K562 (cell line): ENCODE data around the gene OXSR1. TPM values are rescaled to one million over a fixed set of nuclear protein-coding genes. Genes with fewer than 3 reads are reported as not detected.

Experiments
- CHCHD3 ChIP-seq: fragments of 250-450 bp; sonication (Bioruptor Pico); IDR thresholded peaks from 2 replicates; pipeline ENCODE4 v2.1.2; 2022; ENCODE audit warnings: mild to moderate bottlenecking
- HLTF ChIP-seq: fragments of 450-650 bp; IDR thresholded peaks from 2 replicates; pipeline ENCODE4 v1.6.1; 2016
- HMG20A ChIP-seq: fragments of 450-650 bp; formaldehyde crosslinking; conservative IDR thresholded peaks from 2 replicates; pipeline ENCODE4 v1.4.0; 2020; ENCODE audit warnings: mild to moderate bottlenecking, mixed read lengths
- JUNB ChIP-seq: fragments of 450-650 bp; formaldehyde crosslinking; conservative IDR thresholded peaks from 2 replicates; pipeline ENCODE4 v1.4.0; 2020; ENCODE audit warnings: mild to moderate bottlenecking
- KLF10 ChIP-seq: fragments of 250-450 bp; sonication (Bioruptor Pico); IDR thresholded peaks from 2 replicates; pipeline ENCODE4 v1.6.1; 2021; ENCODE audit warnings: matching md5 sums
- MAFK ChIP-seq: IDR thresholded peaks from 2 replicates; pipeline ENCODE4 v1.6.1; 2011; ENCODE audit warnings: low read length, improper control_type of control experiment
- MTA1 ChIP-seq: fragments of 450-650 bp; IDR thresholded peaks from 2 replicates; pipeline ENCODE4 v1.6.1; 2017; ENCODE audit warnings: borderline replicate concordance
- MTA2 ChIP-seq: fragments of 450-650 bp; IDR thresholded peaks from 2 replicates; pipeline ENCODE4 v1.6.1; 2016; ENCODE audit warnings: low read depth
- MTA3 ChIP-seq: fragments of 450-650 bp; formaldehyde crosslinking; IDR thresholded peaks from 2 replicates; pipeline ENCODE4 v1.6.1; 2017; ENCODE audit warnings: mild to moderate bottlenecking, borderline replicate concordance
- TRIM24 ChIP-seq, 2 experiments: fragments of 450-650 bp; IDR thresholded peaks; 2 replicates each; pipeline ENCODE4 v1.6.1; 2016
- ZBTB17 ChIP-seq: fragments of 450-650 bp; formaldehyde crosslinking; IDR thresholded peaks from 2 replicates; pipeline ENCODE4 v1.4.0; 2020; ENCODE audit warnings: mild to moderate bottlenecking
- ZNF165 ChIP-seq: fragments of 250-450 bp; sonication (Bioruptor Pico); IDR thresholded peaks from 2 replicates; pipeline ENCODE4 v1.4.0; 2020; ENCODE audit warnings: borderline replicate concordance
- ZNF212 ChIP-seq: fragments of 450-650 bp; formaldehyde crosslinking; IDR thresholded peaks from 2 replicates; pipeline ENCODE4 v1.4.0; 2020; ENCODE audit warnings: mild to moderate bottlenecking
- ZNF551 ChIP-seq: fragments of 250-450 bp; sonication (Bioruptor Pico); IDR thresholded peaks from 2 replicates; pipeline ENCODE4 v1.5.0; 2021; ENCODE audit warnings: mild to moderate bottlenecking, moderate library complexity
- polyA plus RNA-seq, 8 experiments: library from polyadenylated mRNA; depleted of rRNA in 4 of 8; stranded (reverse) in 5 of 8; unstranded in 3 of 8; fragments of >200 nt; fragmentation: Nextera tagmentation in 2 of 8; fragmentation: Illumina TruSeq in 1 of 8; extraction: Ambion mirVana in 2 of 8; extraction: Trizol in 1 of 8; gene quantifications; 2 replicates each; pipeline versions ENCODE4 v1.2.1 to v1.2.3, GENCODE V29; 2011 to 2014; ENCODE audit warnings: inconsistent platforms in 1 of 8, missing spikeins in 1 of 8
- total RNA-seq, 7 experiments: library from RNA; depleted of rRNA in 6 of 7; stranded (reverse); fragments of >200 nt in 6 of 7; fragmentation: Illumina TruSeq in 2 of 7; extraction: Trizol in 2 of 7; gene quantifications; 2 replicates each; pipeline versions ENCODE4 v1.2.1 to v1.2.3, GENCODE V29; 2011 to 2021; ENCODE audit warnings: low replicate concordance in 1 of 7
- TF ChIP-seq, protein P1 (sequence below): fragments of 250-450 bp; sonication (Bioruptor Pico); IDR thresholded peaks from 2 replicates; pipeline ENCODE4 v1.4.0; 2020
- TF ChIP-seq, protein P2 (sequence below): sonication (generic); formaldehyde crosslinking; IDR thresholded peaks from 2 replicates; pipeline ENCODE4 v1.8.1; 2023; ENCODE audit warnings: mild to moderate bottlenecking, missing genetic modification reagents, moderate library complexity
- TF ChIP-seq, protein P3 (sequence below): fragments of 450-650 bp; IDR thresholded peaks from 2 replicates; pipeline ENCODE4 v1.7.1; 2018; ENCODE audit warnings: mild to moderate bottlenecking, low read depth; ENCODE audit not compliant: partially characterized antibody

Gene OXSR1
- total and polyA plus RNA-seq, 9 of the 15 experiments (the other 6 are each of a cell fraction or from before 2014, with no cell fraction given) = 15.7 to 87.6 (median 48.7) TPM

DNA sequence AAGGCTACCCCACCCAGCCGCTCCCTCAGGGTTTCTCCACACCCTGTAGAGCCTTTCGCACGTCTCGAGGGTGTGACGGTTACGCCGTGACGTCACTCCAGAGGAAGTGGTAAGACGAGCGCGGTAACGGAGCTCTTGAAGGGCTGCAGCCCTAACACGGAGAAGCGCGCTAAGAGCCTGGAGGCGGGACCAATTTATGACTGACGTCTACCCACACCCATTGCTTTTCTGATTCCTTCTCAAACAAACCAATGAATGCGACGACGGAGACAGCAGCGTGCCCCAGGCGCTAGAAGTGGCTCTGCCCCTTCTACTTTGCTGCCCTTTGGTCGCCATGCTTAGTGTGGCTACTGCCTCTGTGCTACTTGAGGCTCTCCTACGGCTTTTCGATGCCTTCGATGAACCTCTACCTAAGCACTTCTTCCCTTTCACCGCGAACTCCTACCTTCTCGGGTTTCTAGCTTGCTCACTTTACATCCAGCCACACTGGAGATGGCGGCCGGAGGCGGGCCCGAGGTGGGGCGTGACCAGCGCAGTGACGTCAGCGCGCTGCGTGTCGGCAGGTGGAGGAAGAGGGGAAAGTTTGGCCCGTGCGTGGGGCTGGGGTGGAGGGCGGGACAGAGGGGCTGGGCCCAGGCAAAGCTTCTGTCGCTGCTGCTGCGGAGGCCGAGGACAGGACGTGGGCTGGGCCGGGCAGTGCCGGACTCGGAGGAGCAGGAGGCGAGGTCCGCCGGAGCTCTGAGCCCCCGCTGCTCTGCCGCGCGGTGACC, at the start of gene OXSR1 (continued):
- TF ChIP-seq, protein P1, sequence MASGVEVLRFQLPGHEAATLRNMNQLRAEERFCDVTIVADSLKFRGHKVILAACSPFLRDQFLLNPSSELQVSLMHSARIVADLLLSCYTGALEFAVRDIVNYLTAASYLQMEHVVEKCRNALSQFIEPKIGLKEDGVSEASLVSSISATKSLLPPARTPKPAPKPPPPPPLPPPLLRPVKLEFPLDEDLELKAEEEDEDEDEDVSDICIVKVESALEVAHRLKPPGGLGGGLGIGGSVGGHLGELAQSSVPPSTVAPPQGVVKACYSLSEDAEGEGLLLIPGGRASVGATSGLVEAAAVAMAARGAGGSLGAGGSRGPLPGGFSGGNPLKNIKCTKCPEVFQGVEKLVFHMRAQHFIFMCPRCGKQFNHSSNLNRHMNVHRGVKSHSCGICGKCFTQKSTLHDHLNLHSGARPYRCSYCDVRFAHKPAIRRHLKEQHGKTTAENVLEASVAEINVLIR (CRISPR knock-in tag) = peak; percentile 94
- no peak for TF ChIP-seq HMG20A
- no peak for TF ChIP-seq ZNF165 (CRISPR knock-in tag)
- no peak for TF ChIP-seq ZNF551 (CRISPR knock-in tag)
- no peak for TF ChIP-seq KLF10
- no peak; the same call in 1 of the 2 replicates for TF ChIP-seq MTA2
- no peak for TF ChIP-seq ZNF212
- no peak; the same call in 1 of the 2 replicates for TF ChIP-seq HLTF
- peak; percentile 100 for TF ChIP-seq MTA3
- TF ChIP-seq CHCHD3 = no peak
- TF ChIP-seq ZBTB17 = 0 out of 2 replicates have a peak, but pooled peaks have one; percentile 21
- TF ChIP-seq TRIM24 (IDR thresholded peaks at IDR 0.05) = no peak
- peak; percentile 86 for TF ChIP-seq MTA1
- no peak for TF ChIP-seq MAFK
- TF ChIP-seq, protein P2, sequence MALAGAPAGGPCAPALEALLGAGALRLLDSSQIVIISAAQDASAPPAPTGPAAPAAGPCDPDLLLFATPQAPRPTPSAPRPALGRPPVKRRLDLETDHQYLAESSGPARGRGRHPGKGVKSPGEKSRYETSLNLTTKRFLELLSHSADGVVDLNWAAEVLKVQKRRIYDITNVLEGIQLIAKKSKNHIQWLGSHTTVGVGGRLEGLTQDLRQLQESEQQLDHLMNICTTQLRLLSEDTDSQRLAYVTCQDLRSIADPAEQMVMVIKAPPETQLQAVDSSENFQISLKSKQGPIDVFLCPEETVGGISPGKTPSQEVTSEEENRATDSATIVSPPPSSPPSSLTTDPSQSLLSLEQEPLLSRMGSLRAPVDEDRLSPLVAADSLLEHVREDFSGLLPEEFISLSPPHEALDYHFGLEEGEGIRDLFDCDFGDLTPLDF (CRISPR knock-in tag) = peak; percentile 72; the same call in 1 of the 2 replicates
- TF ChIP-seq, protein P3, sequence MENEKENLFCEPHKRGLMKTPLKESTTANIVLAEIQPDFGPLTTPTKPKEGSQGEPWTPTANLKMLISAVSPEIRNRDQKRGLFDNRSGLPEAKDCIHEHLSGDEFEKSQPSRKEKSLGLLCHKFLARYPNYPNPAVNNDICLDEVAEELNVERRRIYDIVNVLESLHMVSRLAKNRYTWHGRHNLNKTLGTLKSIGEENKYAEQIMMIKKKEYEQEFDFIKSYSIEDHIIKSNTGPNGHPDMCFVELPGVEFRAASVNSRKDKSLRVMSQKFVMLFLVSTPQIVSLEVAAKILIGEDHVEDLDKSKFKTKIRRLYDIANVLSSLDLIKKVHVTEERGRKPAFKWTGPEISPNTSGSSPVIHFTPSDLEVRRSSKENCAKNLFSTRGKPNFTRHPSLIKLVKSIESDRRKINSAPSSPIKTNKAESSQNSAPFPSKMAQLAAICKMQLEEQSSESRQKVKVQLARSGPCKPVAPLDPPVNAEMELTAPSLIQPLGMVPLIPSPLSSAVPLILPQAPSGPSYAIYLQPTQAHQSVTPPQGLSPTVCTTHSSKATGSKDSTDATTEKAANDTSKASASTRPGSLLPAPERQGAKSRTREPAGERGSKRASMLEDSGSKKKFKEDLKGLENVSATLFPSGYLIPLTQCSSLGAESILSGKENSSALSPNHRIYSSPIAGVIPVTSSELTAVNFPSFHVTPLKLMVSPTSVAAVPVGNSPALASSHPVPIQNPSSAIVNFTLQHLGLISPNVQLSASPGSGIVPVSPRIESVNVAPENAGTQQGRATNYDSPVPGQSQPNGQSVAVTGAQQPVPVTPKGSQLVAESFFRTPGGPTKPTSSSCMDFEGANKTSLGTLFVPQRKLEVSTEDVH = peak; percentile 95
- TF ChIP-seq JUNB (CRISPR knock-in tag) = peak; percentile 66
